Peyer's patch (tissue), 4 donors: ENCODE data around the gene ROR1. TPM values are rescaled to one million over a fixed set of nuclear protein-coding genes. Genes with fewer than 3 reads are reported as not detected.
A peak's percentile ranks its signal among the peaks of the same experiment; 100 is the strongest.

Source experiments
- DNase-seq, 3 donors: peaks; one replicate each; pipeline ENCODE4 v3.0.0-alpha.2; 2017 to 2019
- H3K27ac ChIP-seq, 4 donors: fragments of 200-600 bp; sonication (generic); one replicate each; pipeline ENCODE4 v1.5.1; 2016 to 2019
- H3K27me3 ChIP-seq, 2 donors: fragments of 200-600 bp; sonication (generic); one replicate each; pipeline ENCODE4 v1.5.1; 2019
- H3K36me3 ChIP-seq, 3 donors: fragments of 200-600 bp; sonication (generic); one replicate each; pipeline ENCODE4 v1.5.1; 2016 to 2019
- H3K4me1 ChIP-seq, 4 donors: fragments of 200-600 bp; sonication (generic); one replicate each; pipeline ENCODE4 v1.5.1; 2016 to 2019
- H3K4me3 ChIP-seq, 4 donors: fragments of 200-600 bp; sonication (generic); 1 replicate in 3 of 4; 2 replicates in 1 of 4; pipeline ENCODE4 v1.5.1; 2016 to 2019; ENCODE audit warnings: mild to moderate bottlenecking in 1 of 4
- H3K9me3 ChIP-seq, 4 donors: fragments of 200-600 bp; sonication (generic); one replicate each; pipeline ENCODE4 v1.5.1; 2016 to 2019; ENCODE audit warnings: mild to moderate bottlenecking in 1 of 4
- CTCF ChIP-seq, 6 experiments: fragments of 450-650 bp in 4 of 6; fragments of 200-600 bp in 2 of 6; sonication (generic) in 1 of 6; IDR thresholded peaks; one replicate each; pipeline ENCODE4 v1.5.1; 2017 to 2019; ENCODE audit warnings: antibody characterized with exemption in 6 of 6, mild to moderate bottlenecking in 3 of 6, moderate library complexity in 1 of 6
- POLR2A ChIP-seq, 2 donors: fragments of 450-650 bp; IDR thresholded peaks; one replicate each; pipeline ENCODE4 v1.5.1; 2017; ENCODE audit warnings: antibody characterized with exemption in 2 of 2, mild to moderate bottlenecking in 2 of 2, moderate library complexity in 2 of 2
- total RNA-seq, 4 donors: library from RNA; depleted of rRNA; stranded (reverse); fragments of >200 nt; gene quantifications; one replicate each; pipeline ENCODE4 v1.1.0, GENCODE V29; 2016

ROR1 gene
- total RNA-seq, 4 donors from 2014 or later, result 1.2 to 7.4 (median 4.7) TPM

- Histone ChIP-seq H3K27me3 (no peaks in the 10 kb centered on the region), H3K9me3 (no peaks in the 10 kb centered on the region), H3K4me1 (no peaks in the 10 kb centered on the region), H3K36me3 (no peaks in the 10 kb centered on the region), H3K4me3 (no peak overlapping the region), H3K27ac (no peak overlapping the region)
- DNase-seq, result no peak
- TF ChIP-seq CTCF (IDR thresholded peaks at IDR 0.05) (no peak), POLR2A (IDR thresholded peaks at IDR 0.05) (no peak)
These were observed 362.5 kb downstream of the ROR1 start for GRCh38 chr1:64136296-64136695.

DNA sequence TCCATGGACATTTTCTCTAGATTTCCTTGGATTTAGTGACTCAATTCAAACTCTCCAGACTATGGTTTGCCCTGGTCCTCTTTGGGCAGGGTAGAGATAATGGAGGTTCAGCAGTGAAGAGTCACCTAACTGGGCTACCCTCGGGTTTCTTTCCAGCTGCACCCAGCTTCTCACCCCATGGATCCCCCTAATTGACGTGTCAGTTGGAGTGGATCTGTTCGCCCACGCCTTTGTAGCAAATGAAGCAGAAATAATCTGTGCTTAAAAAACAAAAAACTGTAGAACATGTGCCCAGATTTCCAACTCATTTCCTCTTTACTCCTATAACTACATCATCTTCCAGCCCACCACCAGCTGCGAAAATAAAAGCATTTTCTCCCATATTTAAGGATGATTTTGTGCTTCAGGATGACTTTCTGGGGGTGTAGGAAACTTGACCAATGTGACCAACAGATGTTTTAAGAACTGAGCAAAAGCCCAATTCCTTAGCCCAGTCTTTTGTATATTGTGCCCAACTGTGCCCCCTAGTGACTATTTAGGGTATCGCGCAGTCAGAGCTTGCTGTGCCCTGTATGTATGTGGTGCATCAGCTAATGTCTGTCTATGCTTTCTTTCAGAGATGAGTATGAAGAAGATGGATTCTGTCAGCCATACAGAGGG, 363.1 kb downstream of the ROR1 start:
- peak; percentile 67 to 89 (median 69) for DNase-seq
- Histone ChIP-seq H3K27ac (no peak overlapping the region), H3K27me3 (no peaks in the 10 kb centered on the region), H3K4me1 (no peaks in the 10 kb centered on the region), H3K4me3 (no peak overlapping the region), H3K9me3 (no peaks in the 10 kb centered on the region), H3K36me3 (no peaks in the 10 kb centered on the region)
- TF ChIP-seq POLR2A (IDR thresholded peaks at IDR 0.05) (no peak), CTCF (IDR thresholded peaks at IDR 0.05) (peak; percentile 55 to 92 (median 87))

DNA sequence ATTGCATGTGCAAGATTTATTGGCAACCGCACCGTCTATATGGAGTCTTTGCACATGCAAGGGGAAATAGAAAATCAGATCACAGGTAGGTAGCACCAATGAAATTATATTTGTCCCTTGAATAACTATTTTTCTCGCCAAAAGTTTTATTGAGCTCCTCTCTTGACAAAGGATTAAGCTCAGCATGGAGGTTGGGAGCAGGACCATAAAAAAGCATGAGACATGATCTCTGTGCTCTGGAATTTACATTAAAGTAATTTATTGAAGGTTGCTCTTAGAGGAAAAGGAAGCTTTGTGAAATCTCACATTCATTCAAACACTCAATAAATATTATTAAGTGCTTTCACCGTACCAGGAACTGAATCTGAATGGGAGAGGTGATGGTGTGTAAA, 363.6 kb downstream of the ROR1 start:
- Histone ChIP-seq H3K27ac (no peak overlapping the region), H3K4me3 (no peak overlapping the region), H3K4me1 (no peaks in the 10 kb centered on the region), H3K36me3 (no peaks in the 10 kb centered on the region), H3K27me3 (no peaks in the 10 kb centered on the region), H3K9me3 (no peaks in the 10 kb centered on the region)
- no peak for DNase-seq
- no peak for TF ChIP-seq POLR2A (IDR thresholded peaks at IDR 0.05)

- no peaks in the 10 kb centered on the region for H3K9me3 ChIP-seq
- DNase-seq, result no peak
- no peaks in the 10 kb centered on the region for H3K4me1 ChIP-seq
- no peak for TF ChIP-seq POLR2A (IDR thresholded peaks at IDR 0.05)
- TF ChIP-seq CTCF (IDR thresholded peaks at IDR 0.05), result no peak
- H3K4me3 ChIP-seq, result no peak overlapping the region
- no peak overlapping the region for H3K27ac ChIP-seq
- no peaks in the 10 kb centered on the region for H3K36me3 ChIP-seq
- H3K27me3 ChIP-seq, result no peaks in the 10 kb centered on the region
These were observed 366.1 kb downstream of the ROR1 start for GRCh38 chr1:64139877-64140276.

- no peak for DNase-seq
- Histone ChIP-seq H3K27me3 (no peaks in the 10 kb centered on the region), H3K36me3 (no peaks in the 10 kb centered on the region), H3K9me3 (no peaks in the 10 kb centered on the region), H3K27ac (no peak overlapping the region), H3K4me1 (no peaks in the 10 kb centered on the region), H3K4me3 (no peak overlapping the region)
- no peak for TF ChIP-seq POLR2A (IDR thresholded peaks at IDR 0.05)
- TF ChIP-seq CTCF (IDR thresholded peaks at IDR 0.05), result no peak
These were observed 366.8 kb downstream of the ROR1 start for GRCh38 chr1:64140596-64140995.

GRCh38 chr1:64147045-64147724, 373.4 kb downstream of the ROR1 start:
- Histone ChIP-seq H3K27me3 (no peaks in the 10 kb centered on the region), H3K9me3 (no peaks in the 10 kb centered on the region), H3K36me3 (no peaks in the 10 kb centered on the region), H3K4me3 (no peak overlapping the region), H3K4me1 (no peaks in the 10 kb centered on the region), H3K27ac (no peak overlapping the region)
- TF ChIP-seq CTCF (IDR thresholded peaks at IDR 0.05) (no peak), POLR2A (IDR thresholded peaks at IDR 0.05) (no peak)
- DNase-seq, result no peak
